ENCODE measurements around the gene SEM1.
"Not testable (repeated sequence)": the region's sequence is repeated elsewhere in the genome, so short reads cannot be mapped to it uniquely, and the experiment has no call there.

The SEM1 gene

GRCh38 chr7:96709381-96710228 lies at the start of gene SEM1:
TSS of gene SEM1 (minus strand) at chr7:96709846. CDS start at chr7:96709763, 83 bp downstream.
- in situ Hi-C loops (cut with HindIII; ENCODE audit: low sequenced_read_pairs), result no loop called here

DNA sequence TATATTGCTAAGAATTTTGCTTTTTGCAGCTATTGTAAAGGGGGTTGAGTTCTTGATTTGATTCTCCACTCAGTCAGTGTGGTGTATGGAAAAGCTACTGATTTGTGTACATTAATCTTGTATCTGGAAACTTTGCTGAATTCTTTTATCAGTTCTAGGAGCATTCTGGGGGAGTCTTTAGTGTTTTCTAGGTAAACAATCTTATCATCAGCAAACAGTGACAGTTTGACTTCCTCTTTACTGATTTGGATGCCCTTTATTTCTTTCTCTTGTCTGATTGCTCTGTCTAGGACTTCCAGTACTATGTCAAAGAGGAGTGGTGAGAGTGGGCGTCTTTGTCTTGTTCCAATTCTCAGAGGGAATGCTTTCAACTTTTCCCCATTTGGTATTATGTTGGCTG lies 48.2 kb upstream of the SEM1 start:
- in situ Hi-C loops (cut with HindIII; ENCODE audit: low sequenced_read_pairs), result not testable (repeated sequence)

GRCh38 chr7:96747418-96747940 lies 37.8 kb upstream of the SEM1 start:
- in situ Hi-C loops (cut with HindIII; ENCODE audit: low sequenced_read_pairs), result no loop called here

GRCh38 chr7:96740130-96740529 lies 30.5 kb upstream of the SEM1 start:
- in situ Hi-C loops (cut with HindIII; ENCODE audit: low sequenced_read_pairs), result no loop called here

GRCh38 chr7:96739609-96740008 lies 30.0 kb upstream of the SEM1 start:
- in situ Hi-C loops (cut with HindIII; ENCODE audit: low sequenced_read_pairs), result no loop called here

- in situ Hi-C loops (cut with HindIII; ENCODE audit: low sequenced_read_pairs), result no loop called here
These were observed 29.5 kb upstream of the SEM1 start for GRCh38 chr7:96739167-96739566.

DNA sequence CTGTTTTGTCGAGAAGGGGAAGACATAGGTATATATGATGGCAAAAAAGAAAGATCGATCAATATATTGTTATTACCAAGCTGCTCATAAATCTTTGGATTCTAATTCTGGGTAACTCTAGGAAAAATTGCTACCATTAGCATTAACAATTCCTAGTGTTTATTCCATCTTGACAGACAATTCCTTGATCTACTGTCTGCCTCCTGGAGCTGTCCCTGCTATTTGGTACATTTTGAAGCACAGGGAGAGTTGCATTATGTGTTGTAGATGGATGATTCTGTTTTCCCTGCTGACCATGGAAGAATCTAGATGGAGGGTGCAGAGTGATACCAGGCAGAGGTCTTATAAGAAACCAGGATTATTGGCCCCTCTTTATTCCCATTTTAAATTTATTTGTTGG lies 29.1 kb upstream of the SEM1 start:
- in situ Hi-C loops (cut with HindIII; ENCODE audit: low sequenced_read_pairs), result no loop called here

GRCh38 chr7:96737545-96738050 lies 28.0 kb upstream of the SEM1 start:
- in situ Hi-C loops (cut with HindIII; ENCODE audit: low sequenced_read_pairs), result no loop called here

DNA sequence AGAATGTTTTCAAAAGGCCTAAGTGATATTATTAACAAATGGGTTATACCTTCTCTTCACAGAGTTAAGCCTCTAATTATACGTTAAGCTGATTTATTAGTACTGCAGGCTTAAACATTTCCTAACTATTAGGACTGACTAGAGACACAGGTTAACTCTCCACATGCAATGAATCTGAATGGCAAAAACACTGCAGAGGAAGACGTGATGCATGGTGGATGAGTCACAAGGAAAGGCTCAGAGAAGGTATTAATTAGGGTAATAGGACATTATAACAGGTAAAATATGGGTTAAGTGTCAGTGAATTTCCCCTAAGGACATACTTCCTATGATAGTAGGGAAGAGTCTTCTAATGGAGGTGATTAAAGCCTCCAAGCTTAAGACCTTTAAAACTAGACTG lies 24.7 kb upstream of the SEM1 start:
- in situ Hi-C loops (cut with HindIII; ENCODE audit: low sequenced_read_pairs), result no loop called here

DNA sequence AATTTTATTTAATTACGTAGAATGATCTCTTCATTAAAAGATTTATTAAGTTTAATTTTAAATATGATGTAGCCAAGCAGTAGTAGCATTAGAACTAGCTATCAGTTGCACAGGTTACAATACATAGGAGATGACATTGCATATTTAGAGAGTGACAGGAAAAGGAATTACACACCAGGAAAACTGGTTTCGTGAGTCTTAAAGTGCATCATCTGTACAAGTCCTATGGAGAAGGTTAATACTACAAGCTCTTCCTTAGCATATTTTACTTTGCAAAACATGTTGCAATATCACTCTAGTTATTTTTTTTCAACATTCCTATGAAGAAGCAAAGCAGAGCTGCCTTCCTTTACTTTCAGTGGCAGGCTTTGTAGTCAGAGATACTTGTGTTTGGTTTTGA lies 20.2 kb upstream of the SEM1 start:
- in situ Hi-C loops (cut with HindIII; ENCODE audit: low sequenced_read_pairs), result no loop called here

DNA sequence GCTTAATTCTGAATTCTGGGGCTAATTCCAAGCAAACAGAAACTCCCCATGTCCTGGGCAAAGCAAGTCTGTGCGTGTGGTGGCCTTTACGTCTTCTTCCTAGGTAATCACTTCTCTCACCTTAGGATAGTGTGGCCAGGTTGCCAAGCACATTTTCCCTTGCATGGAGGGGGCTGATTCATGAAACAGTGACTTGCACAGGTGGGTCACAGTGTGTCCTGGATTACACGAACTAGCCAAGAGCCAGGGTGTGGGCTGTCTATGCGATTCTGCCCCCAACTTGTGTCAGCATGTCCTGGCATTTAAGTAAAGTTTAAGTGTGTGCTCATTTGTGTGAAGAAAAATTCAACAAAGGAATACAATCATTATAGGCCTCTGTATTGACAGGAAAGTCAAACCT lies 18.5 kb upstream of the SEM1 start:
- in situ Hi-C loops (cut with HindIII; ENCODE audit: low sequenced_read_pairs), result no loop called here

- in situ Hi-C loops (cut with HindIII; ENCODE audit: low sequenced_read_pairs), result no loop called here
These were observed 18.0 kb upstream of the SEM1 start for GRCh38 chr7:96727534-96728088.

DNA sequence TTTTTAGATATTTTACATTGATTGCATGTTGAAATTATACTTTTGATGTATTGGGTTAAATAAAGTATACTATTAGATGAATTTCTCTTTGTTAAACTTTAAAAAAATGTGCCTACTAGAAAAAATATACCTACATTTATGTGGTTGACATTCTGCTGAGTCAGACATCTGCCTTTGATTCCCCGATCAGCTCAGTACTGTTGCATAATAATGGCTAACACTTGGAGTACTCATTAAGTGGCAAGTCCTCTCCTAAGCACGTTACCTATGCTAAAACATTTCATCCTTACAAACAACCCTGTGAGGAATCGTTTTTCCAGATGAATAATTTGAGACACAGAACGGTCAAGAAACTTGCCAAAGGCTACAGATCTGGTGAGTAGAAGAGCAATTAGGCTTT lies 14.0 kb upstream of the SEM1 start:
- in situ Hi-C loops (cut with HindIII; ENCODE audit: low sequenced_read_pairs), result no loop called here

DNA sequence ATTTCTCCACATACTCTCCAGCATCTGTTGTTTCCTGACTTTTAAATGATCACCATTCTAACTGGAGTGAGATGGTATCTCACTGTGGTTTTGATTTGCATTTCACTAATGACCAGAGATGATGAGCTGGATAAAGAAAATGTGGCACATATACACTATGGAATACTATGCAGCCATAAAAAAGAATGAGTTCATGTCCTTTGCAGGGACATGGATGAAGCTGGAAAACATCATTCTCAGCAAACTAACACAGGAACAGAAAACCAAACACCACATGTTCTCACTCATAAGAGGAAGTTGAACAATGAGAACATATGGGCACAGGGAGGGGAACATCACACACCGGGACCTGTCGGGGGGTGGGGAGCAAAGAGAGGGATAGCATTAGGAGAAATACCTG lies 13.3 kb upstream of the SEM1 start:
- in situ Hi-C loops (cut with HindIII; ENCODE audit: low sequenced_read_pairs), result not testable (repeated sequence)

DNA sequence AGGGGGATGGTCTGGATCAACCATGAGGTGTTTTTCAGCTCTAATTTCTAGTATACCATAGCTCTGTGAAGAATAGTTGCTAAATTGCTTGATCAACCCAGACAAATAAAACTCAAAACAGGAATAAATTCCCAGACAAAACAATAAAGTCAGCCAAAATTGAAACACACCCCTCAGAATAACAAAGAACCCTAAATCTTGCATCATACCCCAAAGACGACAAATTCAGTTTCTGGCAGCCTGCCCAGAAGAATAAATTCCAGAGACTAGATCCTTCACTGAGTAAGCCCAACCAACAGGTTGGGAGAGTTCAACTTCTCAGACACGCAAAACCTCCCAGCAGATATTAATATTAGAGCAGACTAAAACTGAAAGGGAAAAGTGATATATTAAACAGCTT lies 11.2 kb upstream of the SEM1 start:
- in situ Hi-C loops (cut with HindIII; ENCODE audit: low sequenced_read_pairs), result no loop called here

DNA sequence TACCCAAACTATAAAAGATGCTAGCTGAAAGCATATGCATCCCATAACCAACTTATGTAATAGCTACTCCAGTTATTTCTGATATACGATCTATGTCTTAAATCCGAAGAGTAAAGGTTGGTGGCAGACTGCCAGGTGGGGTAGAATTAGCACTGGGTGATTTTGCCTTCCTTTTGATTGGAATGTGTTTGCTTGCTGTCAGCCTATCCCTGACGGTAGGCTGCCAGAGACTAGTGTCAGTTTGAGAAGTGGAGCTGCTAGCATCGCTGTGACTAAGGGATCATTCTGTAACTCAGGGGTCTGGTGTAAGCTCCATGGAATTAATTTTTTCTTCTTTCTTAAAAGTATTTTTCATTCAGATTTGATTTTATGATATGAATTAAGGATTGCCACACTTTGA lies 9.5 kb upstream of the SEM1 start:
- in situ Hi-C loops (cut with HindIII; ENCODE audit: low sequenced_read_pairs), result no loop called here

GRCh38 chr7:96718107-96719003 lies 8.7 kb upstream of the SEM1 start:
- in situ Hi-C loops (cut with HindIII; ENCODE audit: low sequenced_read_pairs), result no loop called here

DNA sequence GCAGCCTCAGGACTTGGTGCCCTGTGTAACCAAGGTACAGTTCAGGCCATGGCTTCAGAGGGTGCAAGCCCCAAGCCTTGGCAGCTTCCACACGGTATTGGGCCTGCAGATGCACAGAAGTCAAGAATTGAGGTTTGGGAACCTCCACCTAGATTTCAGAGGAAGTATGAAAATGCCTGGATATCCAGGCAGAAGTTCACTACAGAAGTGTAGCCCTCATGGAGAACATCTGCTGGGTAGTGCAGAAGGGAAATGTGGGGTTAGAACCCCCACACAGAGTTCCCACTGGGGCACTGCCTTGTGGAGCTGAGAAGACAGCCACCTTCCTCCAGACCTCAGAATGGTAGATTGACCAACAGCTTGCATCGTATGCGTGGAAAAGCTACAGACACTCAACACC lies 3.4 kb upstream of the SEM1 start:
- in situ Hi-C loops (cut with HindIII; ENCODE audit: low sequenced_read_pairs), result no loop called here

- in situ Hi-C loops (cut with HindIII; ENCODE audit: low sequenced_read_pairs), result no loop called here
These were observed 898 bp upstream of the SEM1 start for GRCh38 chr7:96710544-96710943.

DNA sequence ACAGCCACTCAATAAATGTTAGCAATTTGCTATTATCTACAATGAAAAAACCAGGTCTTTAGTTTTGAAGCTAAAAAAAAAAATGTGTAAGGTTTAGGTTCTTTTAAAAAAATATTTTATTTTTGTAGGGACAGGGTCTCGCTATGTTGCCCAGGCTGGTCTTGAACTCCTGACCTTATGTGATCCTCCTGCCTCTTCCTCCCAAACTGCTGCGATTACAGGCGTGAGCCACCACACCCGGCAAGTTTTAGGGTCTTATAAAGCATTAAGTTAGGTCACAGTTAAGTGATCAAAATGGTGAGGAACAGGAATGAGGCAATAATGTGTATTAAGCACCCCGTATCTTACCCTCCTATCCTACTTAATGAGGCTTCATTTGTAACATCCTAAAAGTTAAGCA lies 774 bp downstream of the SEM1 start:
- in situ Hi-C loops (cut with HindIII; ENCODE audit: low sequenced_read_pairs), result no loop called here

Measured in DLD1 (cell line).